ENCODE data around the gene LRP8.
A peak's percentile ranks its signal among the peaks of the same experiment; 100 is the strongest.

LRP8 gene

GRCh38 chr1:53259932-53260331 lies 67.9 kb downstream of the LRP8 start:
- DNase-seq (ENCODE audit: low read depth) = no peak

- no peak for DNase-seq (ENCODE audit: low read depth)
Measured at GRCh38 chr1:53258216-53258615, 69.7 kb downstream of the LRP8 start.

GRCh38 chr1:53257454-53258081 lies 70.3 kb downstream of the LRP8 start:
- no peak for DNase-seq (ENCODE audit: low read depth)

- DNase-seq (ENCODE audit: low read depth) = no peak
Measured at GRCh38 chr1:53256511-53257453, 71.1 kb downstream of the LRP8 start.

GRCh38 chr1:53255031-53255430 lies 72.8 kb downstream of the LRP8 start:
- no peak for DNase-seq (ENCODE audit: low read depth)

- no peak for DNase-seq (ENCODE audit: low read depth)
Measured at GRCh38 chr1:53254011-53254640, 73.7 kb downstream of the LRP8 start.

GRCh38 chr1:53250325-53250724 lies 77.5 kb downstream of the LRP8 start:
- DNase-seq (ENCODE audit: low read depth) = no peak

GRCh38 chr1:53249706-53250105 lies 78.2 kb downstream of the LRP8 start:
- no peak for DNase-seq (ENCODE audit: low read depth)

GRCh38 chr1:53246261-53247134 lies 81.4 kb downstream of the LRP8 start:
- no peak for DNase-seq (ENCODE audit: low read depth)

- DNase-seq (ENCODE audit: low read depth) = no peak
Measured at GRCh38 chr1:53244141-53244540, 83.7 kb downstream of the LRP8 start.

- DNase-seq (ENCODE audit: low read depth) = no peak
Measured at GRCh38 chr1:53242381-53242780, 85.5 kb downstream of the LRP8 start.

- no peak for DNase-seq (ENCODE audit: low read depth)
Measured at GRCh38 chr1:53241828-53242227, 86.0 kb downstream of the LRP8 start.

GRCh38 chr1:53238197-53239155 lies 89.4 kb downstream of the LRP8 start, which contains the start of gene MAGOH:
MAGOH (minus strand) TSS chr1:53238518; CDS start chr1:53238448, 70 bp downstream.
- DNase-seq (ENCODE audit: low read depth) = peak; percentile 95

- DNase-seq (ENCODE audit: low read depth) = no peak
Measured at GRCh38 chr1:53237638-53238037, 90.2 kb downstream of the LRP8 start.

- DNase-seq (ENCODE audit: low read depth) = no peak
Measured at GRCh38 chr1:53220962-53221286, 106.9 kb downstream of the LRP8 start.

- DNase-seq (ENCODE audit: low read depth) = peak; percentile 90
Measured at GRCh38 chr1:53220171-53220961, 107.5 kb downstream of the LRP8 start, which contains the start of gene CZIB. CZIB (minus strand) TSS chr1:53220634; CDS start chr1:53220575, 59 bp downstream.

- DNase-seq (ENCODE audit: low read depth) = no peak
Measured at GRCh38 chr1:53219711-53220110, 108.2 kb downstream of the LRP8 start.

GRCh38 chr1:53218201-53218600 lies 109.7 kb downstream of the LRP8 start:
- DNase-seq (ENCODE audit: low read depth) = no peak

GRCh38 chr1:53214376-53214940 lies 113.4 kb downstream of the LRP8 start:
- DNase-seq (ENCODE audit: low read depth) = no peak

Measured in stimulated activated CD8-positive, alpha-beta memory T cell treated with anti-CD3 and anti-CD28 coated beads, Interleukin-15, amount 100 ng/mL, for 24 hours (primary cell).